Endodermal cell (in vitro differentiated cells): ENCODE measurements around the gene IRF4. TPM values are rescaled to one million over a fixed set of nuclear protein-coding genes. Genes with fewer than 3 reads are reported as not detected.

Experiments
- DNase-seq: peaks from one replicate; pipeline ENCODE4 v3.0.0-alpha.2; 2017
- H3K27ac ChIP-seq: 2 replicates; pipeline ENCODE4 v1.5.1; 2013; ENCODE audit warnings: mild to moderate bottlenecking, low read depth, low read length, moderate library complexity
- H3K27me3 ChIP-seq: 2 replicates; pipeline ENCODE4 v1.6.1; 2013; ENCODE audit warnings: mild to moderate bottlenecking, low read length, moderate library complexity; ENCODE audit not compliant: insufficient read depth, control insufficient read depth, poor library complexity, severe bottlenecking
- H3K36me3 ChIP-seq: 2 replicates; pipeline ENCODE4 v1.7.0; 2013; ENCODE audit warnings: mild to moderate bottlenecking, low read length, moderate library complexity; ENCODE audit not compliant: control insufficient read depth, insufficient read depth
- H3K4me1 ChIP-seq: one replicate; pipeline ENCODE4 v1.7.0; 2013; ENCODE audit warnings: low read length; ENCODE audit not compliant: control insufficient read depth, insufficient read depth
- H3K4me3 ChIP-seq: 2 replicates; pipeline ENCODE4 v1.5.1; 2013; ENCODE audit warnings: mild to moderate bottlenecking, low read length, moderate library complexity
- H3K9ac ChIP-seq: 2 replicates; pipeline ENCODE4 v1.6.1; 2013; ENCODE audit warnings: mild to moderate bottlenecking, low read length, moderate library complexity; ENCODE audit not compliant: poor library complexity, severe bottlenecking; ENCODE audit errors: extremely low read depth
- H3K9me3 ChIP-seq: 2 replicates; pipeline ENCODE4 v1.6.1; 2013; ENCODE audit warnings: mild to moderate bottlenecking, low read length, moderate library complexity; ENCODE audit not compliant: control insufficient read depth
- H3K27ac Mint-ChIP-seq: 2 replicates; pipeline ENCODE4 v1.8.0; 2020; ENCODE audit warnings: mixed read lengths
- H3K27me3 Mint-ChIP-seq: 2 replicates; pipeline ENCODE4 v1.8.0; 2021; ENCODE audit warnings: mild to moderate bottlenecking, mixed read lengths; ENCODE audit not compliant: insufficient read depth
- H3K36me3 Mint-ChIP-seq: 2 replicates; pipeline ENCODE4 v1.8.0; 2020; ENCODE audit warnings: low read depth, mixed read lengths
- H3K4me1 Mint-ChIP-seq: 2 replicates; pipeline ENCODE4 v1.8.0; 2020; ENCODE audit warnings: mixed read lengths
- H3K4me3 Mint-ChIP-seq: 2 replicates; pipeline ENCODE4 v1.8.0; 2020; ENCODE audit warnings: mild to moderate bottlenecking, moderate library complexity, mixed read lengths
- H3K9me3 Mint-ChIP-seq: 2 replicates; pipeline ENCODE4 v1.8.0; 2020; ENCODE audit warnings: mild to moderate bottlenecking, mixed read lengths
- CTCF ChIP-seq: fragments of 200-600 bp; sonication (generic); conservative IDR thresholded peaks from 2 replicates; pipeline ENCODE4 v1.5.0; 2021; ENCODE audit warnings: antibody characterized with exemption, mild to moderate bottlenecking
- WGBS, 2 experiments: methylation state at CpG; one replicate each; pipeline versions ENCODE4 v1.1.5 to v1.1.7; 2013; ENCODE audit warnings: missing lambda C conversion rate in 2 of 2, mixed read lengths in 1 of 2; ENCODE audit not compliant: insufficient coverage in 1 of 2, insufficient read length in 1 of 2; 5-methylcytosine and 5-hydroxymethylcytosine counted together
- total RNA-seq, 2 donors: library from RNA; stranded (reverse); fragmentation: NEBNext Ultra II Directional in 1 of 2; extraction: Animal tissue kit (Norgen Biotek cat#: 25700) in 1 of 2; gene quantifications; 2 replicates in 1 of 2; 3 replicates in 1 of 2; pipeline ENCODE4 v1.2.1, GENCODE V29; 2021

IRF4 gene
- total RNA-seq, 2 donors from 2014 or later = not detected

- no peak for TF ChIP-seq CTCF
- no peaks in the 10 kb centered on the region for H3K27me3 ChIP-seq
- Mint-ChIP-seq H3K27ac (no peak overlapping the region), H3K36me3 (peaks cover 4% of the 10 kb centered on the region), H3K4me1 (peaks cover 4% of the 10 kb centered on the region), H3K27me3 (peaks cover 3% of the 10 kb centered on the region), H3K9me3 (peaks cover 84% of the 10 kb centered on the region), H3K4me3 (no peak overlapping the region)
- no peak for DNase-seq
- no peaks in the 10 kb centered on the region for H3K4me1 ChIP-seq
- no peak overlapping the region for H3K9ac ChIP-seq
- no peak overlapping the region for H3K4me3 ChIP-seq
- no peaks in the 10 kb centered on the region for H3K36me3 ChIP-seq
- no peak overlapping the region for H3K27ac ChIP-seq
- WGBS, 2 experiments = 70 to 77% methylated on average over 8 of the region's 8 CpGs
- H3K9me3 ChIP-seq = peaks cover 25% of the 10 kb centered on the region
These were observed 24.2 kb upstream of the IRF4 start for GRCh38 chr6:367298-367794.

GRCh38 chr6:367891-368630 is 23.5 kb upstream of the IRF4 start:
- Mint-ChIP-seq H3K27me3 (peaks cover 7% of the 10 kb centered on the region), H3K27ac (no peak overlapping the region), H3K4me1 (peaks cover 4% of the 10 kb centered on the region), H3K36me3 (peaks cover 4% of the 10 kb centered on the region), H3K9me3 (peaks cover 84% of the 10 kb centered on the region), H3K4me3 (no peak overlapping the region)
- Histone ChIP-seq H3K9me3 (peaks cover 18% of the 10 kb centered on the region), H3K36me3 (no peaks in the 10 kb centered on the region), H3K4me1 (no peaks in the 10 kb centered on the region), H3K27ac (no peak overlapping the region), H3K27me3 (no peaks in the 10 kb centered on the region), H3K4me3 (no peak overlapping the region), H3K9ac (no peak overlapping the region)
- 85 to 94% methylated on average over 10 to 16 of the region's 17 CpGs for WGBS, 2 experiments
- DNase-seq = no peak
- no peak for TF ChIP-seq CTCF

- H3K4me3 ChIP-seq = no peak overlapping the region
- WGBS, 2 experiments = 89 to 90% methylated on average over 13 of the region's 13 CpGs
- no peak for TF ChIP-seq CTCF
- H3K4me1 ChIP-seq = no peaks in the 10 kb centered on the region
- DNase-seq = no peak
- H3K27ac ChIP-seq = no peak overlapping the region
- Mint-ChIP-seq H3K4me3 (no peak overlapping the region), H3K27me3 (peaks cover 7% of the 10 kb centered on the region), H3K9me3 (peaks cover 84% of the 10 kb centered on the region), H3K4me1 (peaks cover 4% of the 10 kb centered on the region), H3K27ac (no peak overlapping the region), H3K36me3 (no peaks in the 10 kb centered on the region)
- no peaks in the 10 kb centered on the region for H3K27me3 ChIP-seq
- no peak overlapping the region for H3K9ac ChIP-seq
- H3K36me3 ChIP-seq = no peaks in the 10 kb centered on the region
- peaks cover 6% of the 10 kb centered on the region for H3K9me3 ChIP-seq
These were observed 21.8 kb upstream of the IRF4 start for GRCh38 chr6:369559-370431.
